ENCODE measurements around the gene C1QTNF9B.
A peak's percentile ranks its signal among the peaks of the same experiment; 100 is the strongest.

DNA sequence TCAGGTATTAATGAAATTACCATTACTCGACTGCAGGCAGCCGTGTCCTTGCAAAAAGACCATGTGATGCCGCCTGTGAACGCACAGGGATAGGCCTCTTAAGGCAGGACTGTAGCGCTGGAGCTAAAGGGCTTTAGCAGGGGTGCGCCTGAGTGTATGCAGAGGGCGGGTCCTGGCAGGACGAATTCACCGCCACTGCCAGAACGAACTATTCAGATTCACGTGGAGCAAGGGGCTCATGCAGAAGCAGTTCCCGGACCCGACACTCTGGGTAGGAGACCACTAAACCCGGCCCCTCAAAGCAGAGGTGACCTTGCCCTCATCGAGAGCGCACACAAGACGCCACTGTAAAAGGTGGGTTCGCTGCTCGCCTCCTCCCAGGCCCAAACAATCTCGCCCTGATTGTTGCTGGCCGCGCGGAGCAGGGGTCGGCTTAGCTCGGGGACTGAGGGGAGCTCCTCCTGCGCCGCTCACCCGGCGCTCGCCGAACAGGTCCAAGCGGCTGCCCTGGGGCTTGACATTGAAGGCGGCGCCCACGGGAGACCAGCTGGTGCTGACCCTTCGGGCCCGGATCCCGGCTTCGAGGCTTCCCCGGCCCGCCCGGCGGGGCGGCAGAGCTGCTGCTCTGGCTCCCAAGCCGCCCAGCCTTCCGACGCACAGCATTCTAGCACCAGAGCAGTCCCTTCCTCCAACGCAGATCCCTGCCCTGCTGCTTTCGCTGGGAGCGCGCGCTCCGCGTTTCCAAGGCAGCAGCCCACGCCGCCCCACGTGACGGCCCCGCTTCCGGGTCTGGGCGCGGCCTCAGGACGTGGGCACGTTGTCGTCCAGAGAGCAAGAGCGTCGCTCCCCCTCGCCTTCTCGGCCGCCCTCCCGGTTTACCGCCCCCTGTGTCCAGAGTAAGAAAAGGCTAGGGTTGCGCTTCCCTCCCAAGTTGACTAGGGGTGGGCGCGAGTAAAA, 8.4 kb downstream of the C1QTNF9B start, which contains the start of gene MIPEP:
- TF ChIP-seq, protein P1, sequence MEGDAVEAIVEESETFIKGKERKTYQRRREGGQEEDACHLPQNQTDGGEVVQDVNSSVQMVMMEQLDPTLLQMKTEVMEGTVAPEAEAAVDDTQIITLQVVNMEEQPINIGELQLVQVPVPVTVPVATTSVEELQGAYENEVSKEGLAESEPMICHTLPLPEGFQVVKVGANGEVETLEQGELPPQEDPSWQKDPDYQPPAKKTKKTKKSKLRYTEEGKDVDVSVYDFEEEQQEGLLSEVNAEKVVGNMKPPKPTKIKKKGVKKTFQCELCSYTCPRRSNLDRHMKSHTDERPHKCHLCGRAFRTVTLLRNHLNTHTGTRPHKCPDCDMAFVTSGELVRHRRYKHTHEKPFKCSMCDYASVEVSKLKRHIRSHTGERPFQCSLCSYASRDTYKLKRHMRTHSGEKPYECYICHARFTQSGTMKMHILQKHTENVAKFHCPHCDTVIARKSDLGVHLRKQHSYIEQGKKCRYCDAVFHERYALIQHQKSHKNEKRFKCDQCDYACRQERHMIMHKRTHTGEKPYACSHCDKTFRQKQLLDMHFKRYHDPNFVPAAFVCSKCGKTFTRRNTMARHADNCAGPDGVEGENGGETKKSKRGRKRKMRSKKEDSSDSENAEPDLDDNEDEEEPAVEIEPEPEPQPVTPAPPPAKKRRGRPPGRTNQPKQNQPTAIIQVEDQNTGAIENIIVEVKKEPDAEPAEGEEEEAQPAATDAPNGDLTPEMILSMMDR (IDR thresholded peaks at IDR 0.05), result peak; percentile 39 to 85 (median 64)
- TF ChIP-seq POLR2A (IDR thresholded peaks at IDR 0.05) (peak; percentile 77), POLR2AphosphoS5 (IDR thresholded peaks at IDR 0.05) (peak; percentile 94)
